Activated CD4-positive, alpha-beta T cell treated with anti-CD3 and anti-CD28 coated beads, Interleukin-10, Interleukin-2, amounts not matched to agents 100 ng/mL and 50 ng/mL, durations not matched to agents 16 hours and 8 hours (primary cell): ENCODE results near the gene DOCK1.

Source experiments
- DNase-seq: peaks from one replicate; pipeline ENCODE4 v3.0.0-alpha.2; 2020

DOCK1 gene

DNA sequence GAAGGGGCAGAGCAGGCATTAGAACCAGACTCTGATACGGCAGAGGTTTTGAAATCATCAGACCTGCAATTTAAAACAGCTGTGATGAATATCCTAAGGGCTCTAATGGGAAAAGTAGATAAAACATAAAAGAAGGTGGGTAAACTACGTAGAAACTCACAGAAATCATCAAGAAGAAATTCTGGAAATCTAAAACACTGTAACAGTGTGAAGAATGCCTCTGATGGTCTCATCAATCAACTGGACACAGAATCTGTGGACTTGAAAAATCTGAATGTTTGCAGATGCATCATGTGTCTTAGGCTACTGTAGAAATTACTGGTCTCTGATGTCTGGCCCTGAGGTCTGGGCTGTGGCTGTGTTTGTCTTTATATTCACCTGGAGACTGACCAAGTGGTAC is 470.8 kb downstream of the DOCK1 start:
- no peak for DNase-seq

DNA sequence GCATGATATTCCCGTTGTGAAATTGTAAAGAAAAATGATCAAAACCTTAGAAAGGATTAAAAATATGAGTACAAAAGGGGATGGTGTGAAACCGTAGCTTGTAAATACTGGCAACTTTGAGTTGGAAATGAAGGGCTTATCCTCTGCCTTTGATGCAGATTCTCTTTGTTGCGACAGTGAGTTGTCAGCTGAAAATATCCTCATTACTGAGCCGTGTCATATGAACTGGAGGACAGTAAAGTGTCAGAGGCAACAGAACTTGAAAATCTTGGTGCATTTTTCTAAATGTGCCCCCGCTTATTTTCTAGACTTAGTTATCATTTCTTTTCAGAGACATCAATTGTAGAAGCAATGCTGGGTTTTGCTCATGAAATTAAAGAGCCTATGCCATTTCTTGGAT is 473.4 kb downstream of the DOCK1 start:
- no peak for DNase-seq

DNA sequence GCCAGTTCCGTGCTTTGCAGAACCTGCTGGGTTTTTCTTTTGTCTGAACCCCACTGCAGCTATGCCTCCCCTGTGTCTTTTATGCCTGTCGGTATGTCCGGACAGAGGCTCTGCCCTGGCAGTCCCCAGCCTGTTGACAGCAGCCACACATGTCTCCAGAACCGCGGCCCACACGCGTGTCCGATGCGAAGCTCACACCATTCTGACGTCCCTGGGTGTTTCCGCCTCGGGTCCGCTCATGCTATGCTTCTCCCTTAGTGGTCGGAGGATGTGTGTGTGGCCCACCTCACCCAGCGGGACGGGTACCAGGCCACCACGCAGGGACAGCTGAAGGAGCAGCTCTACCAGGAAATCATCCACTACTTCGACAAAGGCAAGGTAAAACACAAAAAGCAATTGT is 479.3 kb downstream of the DOCK1 start:
- DNase-seq: no peak

DNA sequence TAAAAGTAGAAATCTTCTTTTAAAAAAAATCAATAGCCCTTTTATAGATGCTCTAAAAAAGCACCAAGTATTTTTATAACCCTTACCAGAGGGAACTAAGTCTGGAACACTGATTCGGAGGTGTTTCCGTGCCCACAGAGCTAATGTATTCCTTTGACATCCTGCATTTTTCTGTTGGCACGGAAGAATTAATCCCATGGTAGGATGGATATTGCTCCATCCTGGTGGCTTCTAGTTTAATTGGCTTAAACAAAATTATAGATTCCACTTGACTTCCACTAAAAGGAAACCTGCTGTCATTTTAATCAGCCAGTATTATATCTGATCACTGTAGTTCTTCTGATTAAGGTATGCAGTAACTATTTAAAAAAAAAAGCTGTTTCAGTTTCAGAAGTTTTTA is 479.8 kb downstream of the DOCK1 start:
- DNase-seq: no peak

- DNase-seq: no peak
Observed at GRCh38 chr10:127386606-127387327, 481.5 kb downstream of the DOCK1 start.

- DNase-seq: no peak
Observed at GRCh38 chr10:127391875-127392274, 486.6 kb downstream of the DOCK1 start.

DNA sequence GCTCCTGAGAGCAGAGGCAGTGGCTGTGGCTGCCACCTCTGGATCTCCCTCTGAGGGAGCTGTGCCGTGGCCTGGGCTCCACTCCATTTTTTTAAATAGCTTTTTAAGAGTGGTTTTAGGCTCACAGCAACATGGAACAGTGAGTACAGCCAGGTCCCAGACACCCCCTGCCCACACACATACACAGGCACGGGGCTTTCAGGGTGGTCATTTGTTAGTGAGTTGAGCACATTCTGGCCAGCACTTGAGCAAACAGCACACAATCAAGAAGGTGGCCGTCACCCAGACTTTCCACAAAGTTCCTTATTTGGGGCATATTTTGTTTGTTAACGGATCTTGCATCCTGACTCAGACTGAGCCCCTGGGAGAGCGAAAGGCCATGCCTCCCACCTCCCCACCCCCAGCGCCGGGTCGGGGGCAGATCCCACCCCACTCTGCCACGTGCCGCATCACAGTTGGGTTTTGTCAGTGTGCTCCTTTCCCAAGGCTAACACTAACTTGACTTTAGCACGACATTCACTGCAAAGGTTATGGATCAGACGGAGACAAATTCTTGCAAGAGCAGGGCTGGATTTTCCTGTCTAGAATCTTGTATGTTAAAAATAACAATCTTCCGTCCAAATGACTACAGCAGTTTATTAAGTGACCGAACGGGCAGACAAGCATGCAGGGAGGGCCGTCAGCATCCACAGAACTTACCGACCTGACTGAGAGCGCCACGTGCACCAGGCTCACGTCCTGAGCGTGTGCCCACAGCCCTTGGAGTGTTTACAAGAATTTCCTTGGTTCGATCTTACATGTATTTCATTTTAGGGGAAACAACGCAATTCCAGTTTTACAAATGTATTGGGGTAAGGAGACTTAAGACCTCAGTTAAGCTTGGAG is 487.4 kb downstream of the DOCK1 start:
- no peak for DNase-seq

DNA sequence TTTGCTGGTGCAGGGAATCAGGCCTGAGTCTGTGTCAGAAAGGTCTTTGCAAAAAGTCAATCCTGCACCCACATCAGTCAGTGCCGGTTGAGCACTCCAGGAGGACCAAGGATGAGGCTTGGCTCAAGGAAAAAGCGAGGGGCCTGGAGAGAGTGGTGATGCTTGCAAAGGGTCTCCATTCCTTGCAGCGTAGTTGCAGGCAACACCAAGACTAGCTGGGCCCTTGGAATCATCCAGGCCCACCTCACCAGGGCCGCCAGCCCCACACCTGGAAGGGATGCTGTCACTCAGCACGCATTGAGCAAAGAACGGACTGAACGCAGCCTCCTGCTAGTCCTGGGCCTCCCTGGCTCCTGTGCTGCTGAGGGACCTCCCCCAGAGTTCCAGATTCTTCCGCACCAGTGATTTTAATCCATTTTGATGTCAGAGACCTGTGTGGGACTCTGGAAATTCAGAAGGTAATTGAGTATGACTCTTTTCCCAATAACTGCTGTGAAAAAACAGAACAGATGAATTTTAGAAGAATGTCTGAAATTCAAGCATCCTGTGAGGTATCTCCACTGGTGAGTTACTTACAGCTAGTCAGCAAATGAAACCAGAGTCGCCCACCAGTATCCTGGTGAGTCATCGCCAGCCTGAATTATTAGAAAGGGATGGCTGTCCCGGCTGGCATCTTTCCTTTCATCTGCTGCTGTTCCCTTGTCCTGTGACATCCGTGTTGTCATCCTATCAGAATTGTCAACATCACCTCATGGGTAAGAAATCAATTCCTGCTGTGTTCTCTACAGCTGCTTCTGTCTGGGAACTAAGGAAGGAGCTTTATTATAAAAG is 493.1 kb downstream of the DOCK1 start:
- no peak for DNase-seq

DNA sequence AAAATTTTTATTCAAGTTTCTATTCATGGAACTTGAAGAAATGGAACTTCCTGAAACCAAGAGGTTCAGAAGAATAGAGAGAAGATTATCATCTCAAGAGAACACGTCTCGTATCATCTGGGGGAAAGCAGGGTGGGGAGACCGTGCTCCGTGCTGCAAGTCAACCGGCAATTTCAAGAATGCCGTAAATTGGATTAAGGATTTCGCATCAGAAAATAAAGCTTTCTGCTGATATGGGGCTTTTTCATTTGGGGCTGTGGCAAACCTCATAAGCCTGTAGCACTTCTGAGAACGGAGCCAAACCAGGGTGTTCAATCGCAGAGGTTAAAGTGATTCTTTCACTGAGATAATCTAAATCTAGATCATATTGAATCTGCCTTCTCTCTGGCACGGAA is 493.7 kb downstream of the DOCK1 start:
- DNase-seq: no peak

- DNase-seq: no peak
Observed at GRCh38 chr10:127399668-127400067, 494.4 kb downstream of the DOCK1 start.

- no peak for DNase-seq
Observed at GRCh38 chr10:127400216-127400615, 495.0 kb downstream of the DOCK1 start.

DNA sequence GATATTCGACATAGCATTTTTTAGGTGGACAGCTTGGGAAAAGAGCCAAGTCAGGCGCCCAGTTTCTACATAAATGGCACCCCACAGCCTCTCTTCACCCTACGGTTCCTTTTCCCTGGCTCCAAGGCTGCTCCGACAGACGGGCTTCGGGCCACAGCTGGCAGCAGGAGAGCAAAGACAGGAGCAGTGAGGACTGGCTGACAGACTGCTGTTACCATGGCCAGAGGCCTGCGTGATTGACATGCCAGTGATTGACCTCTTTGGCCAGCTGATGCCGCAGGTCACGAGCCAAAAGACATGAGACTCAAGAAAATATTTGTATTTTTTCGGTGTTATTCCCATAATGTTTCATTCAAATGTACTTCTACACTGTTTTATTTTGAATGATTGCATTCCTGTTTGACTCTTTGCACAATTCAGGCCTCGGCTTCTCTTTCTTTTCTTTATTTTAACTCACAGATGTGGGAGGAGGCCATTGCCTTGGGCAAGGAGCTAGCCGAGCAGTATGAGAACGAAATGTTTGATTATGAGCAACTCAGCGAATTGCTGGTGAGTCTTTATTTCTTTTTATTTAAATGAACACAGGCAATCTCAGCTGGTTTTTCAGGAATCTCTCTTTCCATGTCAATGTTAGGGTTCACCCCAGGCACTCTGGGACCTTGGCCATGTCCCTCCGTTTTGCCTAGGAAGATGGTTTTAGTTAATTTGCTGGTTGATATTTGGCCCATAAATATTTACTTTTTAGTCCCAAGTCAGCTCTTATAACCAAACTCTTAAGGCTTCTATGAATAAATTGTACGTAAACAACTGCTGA is 497.6 kb downstream of the DOCK1 start:
- no peak for DNase-seq

- DNase-seq: no peak
Observed at GRCh38 chr10:127405221-127405620, 500.0 kb downstream of the DOCK1 start.

DNA sequence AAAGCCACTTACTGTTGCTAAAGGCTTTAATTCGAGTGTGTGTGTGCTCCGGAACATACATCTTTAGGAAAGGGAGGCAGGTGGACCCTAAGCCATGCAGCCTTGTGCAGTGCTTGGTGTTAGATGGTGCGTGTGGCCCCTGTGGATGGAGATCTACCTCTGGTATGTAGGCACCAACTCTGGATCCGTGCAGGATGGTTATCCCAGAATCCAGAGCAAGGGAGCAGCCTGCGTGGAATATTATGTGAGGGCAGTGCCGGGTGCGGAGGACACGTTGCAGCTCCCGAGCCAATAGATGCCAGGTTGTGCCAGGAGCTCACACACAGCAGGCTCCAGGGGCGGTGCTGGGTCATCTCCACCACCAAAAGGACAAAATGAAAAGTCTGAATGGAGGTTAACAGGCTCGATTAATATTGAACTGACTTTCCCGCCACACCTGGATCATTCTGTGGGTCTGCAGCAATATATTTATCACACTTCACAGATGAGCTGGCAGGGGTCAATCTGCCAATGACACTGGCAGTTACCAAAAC is 500.9 kb downstream of the DOCK1 start:
- no peak for DNase-seq

DNA sequence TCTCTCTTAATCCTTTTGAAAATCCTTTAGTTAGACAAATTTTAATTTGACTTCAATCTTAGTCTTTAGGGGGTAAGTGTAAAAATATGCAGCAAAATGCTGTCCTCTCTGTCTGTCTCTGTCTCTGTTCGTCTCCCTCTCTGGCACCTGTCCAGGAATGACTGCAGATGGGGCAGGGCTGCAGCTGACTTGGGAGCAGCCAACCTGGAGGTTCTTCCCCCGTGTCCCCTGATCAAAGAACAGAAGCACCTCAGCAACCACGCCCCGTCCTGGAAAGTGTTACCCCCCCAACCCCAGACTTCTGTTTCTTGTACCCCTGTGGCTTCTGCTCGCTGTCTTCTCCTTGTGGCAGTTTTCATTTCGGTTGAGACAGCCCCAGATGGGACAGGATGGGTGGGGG is 502.3 kb downstream of the DOCK1 start:
- DNase-seq: no peak

DNA sequence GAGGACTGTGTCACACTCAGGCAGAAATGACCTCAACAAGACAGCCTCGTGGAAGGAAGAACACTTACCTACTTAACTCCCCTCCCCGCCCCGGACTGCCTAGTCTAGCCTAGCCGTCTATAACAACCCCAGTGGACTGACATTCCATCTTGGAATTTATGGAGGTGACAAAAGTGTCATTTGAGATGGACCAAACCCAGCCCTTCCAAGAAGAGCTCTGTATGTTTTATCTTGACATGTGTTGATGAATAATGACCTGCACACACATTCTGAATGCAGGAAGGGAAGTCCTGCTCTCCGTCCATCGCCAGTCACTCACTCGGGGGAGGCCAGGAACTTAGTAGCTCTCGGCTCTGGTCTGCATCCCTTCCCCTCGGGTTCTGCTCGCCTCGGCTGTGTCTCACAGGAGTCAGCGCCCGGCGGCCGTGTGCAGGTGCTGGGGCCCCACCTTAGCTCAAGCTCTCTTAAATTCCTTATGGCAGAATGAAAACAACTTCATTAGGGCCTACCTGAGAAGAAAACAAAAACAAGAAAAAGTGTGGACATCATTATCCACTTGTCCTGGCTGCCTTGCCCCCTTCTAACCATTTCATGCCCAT is 503.0 kb downstream of the DOCK1 start:
- DNase-seq: no peak

DNA sequence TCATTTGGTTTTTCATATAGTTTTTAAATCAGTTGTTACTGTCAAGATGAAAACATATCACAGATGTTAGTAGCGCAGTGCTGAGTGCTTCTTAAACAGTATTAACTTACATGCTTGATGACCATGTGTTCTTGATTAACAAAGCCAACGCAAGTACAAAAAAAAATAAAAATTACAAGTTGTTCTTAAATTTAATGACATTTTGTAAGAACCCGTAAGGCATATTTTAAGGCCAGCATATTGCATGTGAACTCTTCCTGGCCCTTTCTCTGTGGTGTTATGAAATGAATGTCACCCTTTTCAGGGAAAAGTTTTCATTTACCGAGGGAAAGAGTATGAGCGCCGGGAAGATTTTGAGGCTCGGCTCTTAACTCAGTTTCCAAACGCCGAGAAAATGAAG is 503.5 kb downstream of the DOCK1 start:
- no peak for DNase-seq

DNA sequence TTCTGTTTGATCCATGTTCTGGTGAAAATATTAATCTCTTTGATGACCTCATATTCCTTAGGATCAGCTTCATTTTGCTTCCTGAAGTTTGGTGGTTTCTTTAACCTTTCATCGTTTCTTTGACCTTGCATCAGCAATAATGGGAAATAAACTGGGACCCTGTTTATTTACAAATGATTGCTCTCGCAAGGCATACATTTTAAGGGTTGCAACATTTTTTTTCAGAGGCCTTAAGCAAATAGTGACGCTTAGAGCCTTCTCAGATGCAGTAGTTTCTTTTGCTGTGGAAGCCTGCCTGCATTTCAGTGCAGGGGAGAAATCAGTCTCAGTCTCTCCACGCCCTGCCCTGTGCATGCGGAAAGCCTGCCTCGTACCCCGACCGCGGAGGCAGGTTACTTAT is 504.8 kb downstream of the DOCK1 start:
- DNase-seq: no peak

- no peak for DNase-seq
Observed at GRCh38 chr10:127411062-127411461, 505.8 kb downstream of the DOCK1 start.

DNA sequence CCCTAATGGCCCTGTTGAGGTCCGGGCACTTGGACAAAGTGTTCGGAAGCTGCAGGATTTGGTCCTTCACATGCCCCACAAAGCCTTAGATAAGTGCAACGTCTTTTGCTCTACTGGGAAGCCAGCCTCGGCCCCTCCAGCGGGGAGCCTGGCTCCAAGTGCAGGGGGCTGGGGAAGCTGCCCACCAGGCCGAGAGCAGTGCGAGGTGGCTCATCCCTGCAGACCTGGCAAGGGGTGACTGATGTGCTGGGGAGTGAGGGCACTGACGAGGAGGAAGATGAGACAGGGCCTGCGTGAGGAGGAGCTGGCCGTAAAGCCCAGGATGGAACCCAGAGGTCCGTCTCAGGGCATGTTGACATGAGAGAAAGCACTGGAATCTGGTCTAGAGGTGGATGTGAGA is 508.1 kb downstream of the DOCK1 start:
- no peak for DNase-seq

GRCh38 chr10:127414024-127414423 is 508.8 kb downstream of the DOCK1 start:
- no peak for DNase-seq

GRCh38 chr10:127415116-127415515 is 509.9 kb downstream of the DOCK1 start:
- no peak for DNase-seq
